Heart left ventricle (tissue), 16 donors: ENCODE data around the gene CSNK1D. TPM values are rescaled to one million over a fixed set of nuclear protein-coding genes. Genes with fewer than 3 reads are reported as not detected.

Experiments
- ATAC-seq, 4 donors: fragments of 200-7000 bp; cut with Tn5 transposase; one replicate each; pipeline ENCODE4 v1.9.1; 2020 to 2022; ENCODE audit warnings: moderate library complexity in 4 of 4, mild to moderate bottlenecking in 3 of 4, moderate number of reproducible peaks in 1 of 4
- DNase-seq, 5 donors: peaks; one replicate each; pipeline ENCODE4 v3.0.0-alpha.2; 2020
- H3K27ac ChIP-seq, 12 donors: fragments of 200-600 bp; sonication (generic) in 4 of 12; one replicate each; pipeline versions ENCODE4 v1.5.0 to v1.8.0; 2016 to 2022; ENCODE audit warnings: mild to moderate bottlenecking in 2 of 12
- H3K27me3 ChIP-seq, 9 donors: fragments of 200-600 bp; sonication (generic) in 2 of 9; one replicate each; pipeline versions ENCODE4 v1.5.1 to v1.8.0; 2016 to 2022; ENCODE audit warnings: mild to moderate bottlenecking in 3 of 9
- H3K36me3 ChIP-seq, 9 donors: fragments of 200-600 bp; sonication (generic) in 2 of 9; one replicate each; pipeline versions ENCODE4 v1.5.0 to v1.8.0; 2018 to 2022; ENCODE audit warnings: mild to moderate bottlenecking in 2 of 9
- H3K4me1 ChIP-seq, 12 donors: fragments of 200-600 bp; sonication (generic) in 4 of 12; one replicate each; pipeline versions ENCODE4 v1.5.0 to v1.8.0; 2016 to 2022; ENCODE audit warnings: mild to moderate bottlenecking in 3 of 12
- H3K4me3 ChIP-seq, 12 donors: fragments of 200-600 bp; sonication (generic) in 4 of 12; one replicate each; pipeline versions ENCODE4 v1.5.0 to v1.8.0; 2017 to 2022; ENCODE audit warnings: mild to moderate bottlenecking in 9 of 12, moderate library complexity in 4 of 12
- H3K9me3 ChIP-seq, 12 donors: fragments of 200-600 bp; sonication (generic) in 4 of 12; one replicate each; pipeline versions ENCODE4 v1.5.0 to v1.8.0; 2016 to 2022; ENCODE audit warnings: mild to moderate bottlenecking in 1 of 12
- POLR2A ChIP-seq, 2 donors: fragments of 450-650 bp; IDR thresholded peaks; one replicate each; pipeline ENCODE4 v1.6.1; 2017; ENCODE audit warnings: antibody characterized with exemption in 2 of 2, mild to moderate bottlenecking in 2 of 2, moderate library complexity in 2 of 2
- WGBS, 4 donors: extraction: QIAGEN DNeasy Blood & Tissue Kit in 2 of 4; methylation state at CpG; one replicate each; pipeline versions ENCODE4 v1.1.5 to v1.1.7; 2013 to 2018; 5-methylcytosine and 5-hydroxymethylcytosine counted together
- intact Hi-C, 10 donors: fragments of 100-400 bp; cut with DNase I; formaldehyde crosslinking; loops; one replicate each; pipeline versions ENCODE4 v1.11.1 to v1.14.2; 2022
- polyA plus RNA-seq, 2 donors: library from polyadenylated mRNA; stranded (reverse); fragments of 200-250 nt; gene quantifications; one replicate each; pipeline ENCODE4 v1.2.3, GENCODE V29; 2013
- total RNA-seq, 9 donors: library from RNA; depleted of rRNA in 2 of 9; stranded (reverse); fragments of >200 nt in 2 of 9; fragmentation: NEBNext Ultra II Directional in 3 of 9; extraction: Animal tissue kit (Norgen Biotek cat#: 25700) in 3 of 9; gene quantifications; one replicate each; pipeline versions ENCODE4 v1.1.0 to v1.2.4, GENCODE V29; 2016 to 2023
- TF ChIP-seq, protein P1 (sequence below), 12 donors: fragments of 200-600 bp; sonication (generic) in 4 of 12; IDR thresholded peaks; one replicate each; pipeline versions ENCODE4 v1.5.0 to v1.8.0; 2018 to 2022; ENCODE audit warnings: antibody characterized with exemption in 12 of 12, mild to moderate bottlenecking in 5 of 12
- donor health status: ischemic (EF 13 %, LVEDD 7.1; RV severe dilation, severe dysfunction).
- donor health status: healthy with polysubstance abuse.
- donor health status: DM: no; HTN: yes; CAD: no.
- donor health status: DM: no; HTN: no; CAD: no.
- donor health status: ischemic (EF 25% LVEDD 6.9; RV normal size, moderate dysfunction).
- donor health status: ischemic (EF 25% LVEDD 5.7; RV mildly dilated, moderate dysfunction).
- donor health status: healthy.
- donor health status: DM: yes; HTN: yes; CAD: no.
- donor health status: ischemic (EF 35%, LVEDD 5.7; RV mildly dilated, moderate dysfunction).
- donor health status: nonischemic (EF 11% LVEDD 7.7; RV severe dilation, severe dysfunction).
- donor health status: DM: yes; HTN: yes; CAD: no.
- donor health status: PGD.
- donor health status: ischemic (EF 29% LVEDD 5.4; RV normal size, mild dysfunction).
- donor health status: nonischemic (EF 23%, LVEDD 6.1; RV moderate dilation, normal function).

Gene CSNK1D
- total and polyA plus RNA-seq, 11 donors, result 38.4 to 88.1 (median 66.1) TPM

DNA sequence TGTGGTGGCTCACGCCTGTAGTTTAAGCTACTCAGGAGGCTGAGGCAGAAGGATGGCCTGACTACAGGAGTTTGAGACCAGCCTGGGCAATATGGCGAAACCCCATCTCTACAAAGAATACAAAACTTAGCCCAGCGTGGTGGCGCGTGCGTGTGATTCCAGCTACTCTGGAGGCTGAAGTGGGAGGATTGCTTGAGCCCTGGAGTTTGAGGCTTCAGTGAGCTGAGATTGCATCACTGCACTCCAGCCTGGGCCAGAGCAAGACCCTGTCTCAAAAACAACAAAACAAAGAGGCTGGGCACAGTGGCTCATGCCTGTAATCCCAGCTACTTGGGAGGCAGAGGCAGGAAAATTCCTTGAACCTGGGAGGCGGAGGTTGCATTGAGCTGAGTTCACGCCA lies 7.0 kb upstream of the CSNK1D start:
- peaks cover 0 to 30% (median 0%) of the 10 kb centered on the region in 12 donors for H3K4me1 ChIP-seq
- 95 to 98% (median 97%) methylated on average over 8 of the region's 8 CpGs for WGBS, 4 donors
- no peak for ATAC-seq
- no peaks in the 10 kb centered on the region for H3K27me3 ChIP-seq
- H3K9me3 ChIP-seq, result no peaks in the 10 kb centered on the region
- H3K36me3 ChIP-seq, result no peaks in the 10 kb centered on the region
- TF ChIP-seq, protein P1, sequence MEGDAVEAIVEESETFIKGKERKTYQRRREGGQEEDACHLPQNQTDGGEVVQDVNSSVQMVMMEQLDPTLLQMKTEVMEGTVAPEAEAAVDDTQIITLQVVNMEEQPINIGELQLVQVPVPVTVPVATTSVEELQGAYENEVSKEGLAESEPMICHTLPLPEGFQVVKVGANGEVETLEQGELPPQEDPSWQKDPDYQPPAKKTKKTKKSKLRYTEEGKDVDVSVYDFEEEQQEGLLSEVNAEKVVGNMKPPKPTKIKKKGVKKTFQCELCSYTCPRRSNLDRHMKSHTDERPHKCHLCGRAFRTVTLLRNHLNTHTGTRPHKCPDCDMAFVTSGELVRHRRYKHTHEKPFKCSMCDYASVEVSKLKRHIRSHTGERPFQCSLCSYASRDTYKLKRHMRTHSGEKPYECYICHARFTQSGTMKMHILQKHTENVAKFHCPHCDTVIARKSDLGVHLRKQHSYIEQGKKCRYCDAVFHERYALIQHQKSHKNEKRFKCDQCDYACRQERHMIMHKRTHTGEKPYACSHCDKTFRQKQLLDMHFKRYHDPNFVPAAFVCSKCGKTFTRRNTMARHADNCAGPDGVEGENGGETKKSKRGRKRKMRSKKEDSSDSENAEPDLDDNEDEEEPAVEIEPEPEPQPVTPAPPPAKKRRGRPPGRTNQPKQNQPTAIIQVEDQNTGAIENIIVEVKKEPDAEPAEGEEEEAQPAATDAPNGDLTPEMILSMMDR (IDR thresholded peaks at IDR 0.05), result no peak
- no peak for TF ChIP-seq POLR2A (IDR thresholded peaks at IDR 0.05)
- intact Hi-C loops, result no loop called here
- peak in 1 of 5 donors; percentile 18 for DNase-seq
- no peak overlapping the region for H3K4me3 ChIP-seq
- H3K27ac ChIP-seq, result no peak overlapping the region

DNA sequence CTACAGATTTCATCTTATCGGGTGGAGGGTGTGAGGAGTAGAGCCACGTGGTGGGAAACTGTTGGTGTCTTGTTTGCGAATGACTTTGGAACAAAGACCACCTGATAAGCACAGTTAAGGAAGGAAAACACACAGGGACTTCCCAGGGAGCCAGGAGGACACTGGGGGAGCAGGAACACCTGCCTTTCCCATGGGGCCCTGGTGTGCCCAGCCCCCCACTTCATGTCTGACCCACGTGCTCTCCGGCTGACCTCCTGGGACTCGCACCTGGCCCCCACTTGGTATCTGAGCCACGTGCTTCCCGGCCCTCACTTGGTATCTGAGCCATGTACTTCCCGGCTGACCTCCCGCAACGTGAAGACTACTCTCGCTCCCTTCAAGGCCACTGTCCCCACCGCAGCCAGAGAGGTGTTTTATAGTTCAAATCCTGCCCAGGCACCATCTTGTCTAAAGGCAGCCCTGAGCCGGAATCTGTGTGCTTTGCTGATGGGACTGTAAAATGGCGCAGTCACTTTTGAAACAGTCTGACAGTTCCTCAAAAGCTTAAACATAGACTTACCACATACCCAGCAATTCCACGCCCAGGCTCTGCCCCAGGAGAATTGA lies 5.4 kb upstream of the CSNK1D start:
- no peak for TF ChIP-seq POLR2A (IDR thresholded peaks at IDR 0.05)
- TF ChIP-seq, protein P1 (IDR thresholded peaks at IDR 0.05), result no peak
- peak in 1 of 5 donors; percentile 18 for DNase-seq
- H3K4me3 ChIP-seq, result no peak overlapping the region
- WGBS, 4 donors, result 69 to 78% (median 73%) methylated on average over 16 of the region's 16 CpGs
- peaks cover 0 to 38% (median 5%) of the 10 kb centered on the region in 12 donors for H3K4me1 ChIP-seq
- no peaks in the 10 kb centered on the region for H3K36me3 ChIP-seq
- no peaks in the 10 kb centered on the region for H3K27me3 ChIP-seq
- ATAC-seq, result no peak
- H3K9me3 ChIP-seq, result no peaks in the 10 kb centered on the region
- intact Hi-C loops, result no loop called here
- H3K27ac ChIP-seq, result peak overlapping the region in 1 of 12 donors; percentile 74

DNA sequence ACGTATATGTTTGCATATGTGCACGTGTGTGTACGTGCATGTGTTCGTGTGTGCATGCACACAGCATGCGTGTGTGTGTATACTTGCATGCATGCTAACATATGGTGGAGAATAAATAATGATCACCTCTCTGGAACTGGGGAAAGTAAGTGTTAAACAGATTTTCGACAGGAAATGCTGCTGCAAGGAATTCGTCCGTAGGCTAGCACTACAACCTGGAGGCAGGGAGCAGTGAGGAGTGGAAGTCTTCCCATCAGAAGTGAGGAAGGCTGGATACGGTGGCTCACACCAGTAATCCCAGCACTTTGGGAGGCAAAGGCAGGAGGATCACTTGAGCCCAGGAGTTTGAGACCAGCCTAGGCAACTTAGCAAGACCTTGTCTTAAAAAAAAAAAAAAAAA lies 4.8 kb upstream of the CSNK1D start:
- H3K27me3 ChIP-seq, result no peaks in the 10 kb centered on the region
- H3K36me3 ChIP-seq, result no peaks in the 10 kb centered on the region
- intact Hi-C loops, result no loop called here
- no peaks in the 10 kb centered on the region for H3K9me3 ChIP-seq
- ATAC-seq (no peak), DNase-seq (peak in 1 of 5 donors; percentile 9)
- H3K4me1 ChIP-seq, result peaks cover 0 to 37% (median 8%) of the 10 kb centered on the region in 12 donors
- H3K4me3 ChIP-seq, result no peak overlapping the region
- TF ChIP-seq, protein P1 (IDR thresholded peaks at IDR 0.05), result no peak
- TF ChIP-seq POLR2A (IDR thresholded peaks at IDR 0.05), result no peak
- no peak overlapping the region for H3K27ac ChIP-seq
- WGBS, 4 donors, result 80 to 85% (median 83%) methylated on average over 9 of the region's 9 CpGs

DNA sequence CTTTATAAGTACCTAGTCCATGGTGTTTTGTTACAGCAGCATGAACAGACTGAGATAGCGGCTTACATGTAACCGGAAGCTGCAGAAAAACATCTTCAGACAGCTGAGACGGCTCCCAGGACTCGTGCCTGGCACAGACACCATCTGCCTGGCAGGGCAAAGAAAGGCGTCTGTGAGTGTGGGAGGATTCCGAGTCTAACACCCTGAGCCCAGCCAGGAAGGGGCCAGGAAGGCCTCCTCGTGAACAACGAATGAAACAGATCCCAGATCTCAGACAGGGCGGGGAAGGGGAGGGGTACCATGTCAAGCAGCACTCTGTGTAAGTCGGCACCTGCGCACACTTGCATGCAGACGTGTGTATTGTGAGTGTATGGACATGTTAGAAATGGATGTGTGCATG lies 4.4 kb upstream of the CSNK1D start:
- H3K27me3 ChIP-seq, result no peaks in the 10 kb centered on the region
- H3K4me1 ChIP-seq, result peaks cover 0 to 33% (median 7%) of the 10 kb centered on the region in 12 donors
- no peak for TF ChIP-seq POLR2A (IDR thresholded peaks at IDR 0.05)
- TF ChIP-seq, protein P1 (IDR thresholded peaks at IDR 0.05), result no peak
- DNase-seq (peak in 1 of 5 donors; percentile 25), ATAC-seq (no peak)
- no peak overlapping the region for H3K4me3 ChIP-seq
- no peak overlapping the region for H3K27ac ChIP-seq
- intact Hi-C loops, result no loop called here
- WGBS, 4 donors, result 72 to 83% (median 80%) methylated on average over 8 to 12 of the region's 12 CpGs
- H3K9me3 ChIP-seq, result no peaks in the 10 kb centered on the region
- no peaks in the 10 kb centered on the region for H3K36me3 ChIP-seq
